Gastroesophageal sphincter (tissue), 3 donors: Measurements from ENCODE around the gene MKI67.

ENCODE experiments used
- CTCF ChIP-seq, 4 experiments: fragments of 200-600 bp in 2 of 4; fragments of 450-650 bp in 2 of 4; sonication (generic) in 1 of 4; IDR thresholded peaks; one replicate each; pipeline ENCODE4 v1.5.1; 2017 to 2019; ENCODE audit warnings: antibody characterized with exemption in 4 of 4, mild to moderate bottlenecking in 2 of 4, moderate library complexity in 2 of 4
- EP300 ChIP-seq: sonication (generic); formaldehyde crosslinking; IDR thresholded peaks from one replicate; pipeline ENCODE4 v1.6.1; 2017; ENCODE audit warnings: antibody characterized with exemption, mild to moderate bottlenecking
- POLR2A ChIP-seq, 2 donors: fragments of 450-650 bp; IDR thresholded peaks; one replicate each; pipeline ENCODE4 v1.6.1; 2017; ENCODE audit warnings: antibody characterized with exemption in 2 of 2, mild to moderate bottlenecking in 2 of 2, moderate library complexity in 1 of 2
- POLR2AphosphoS5 ChIP-seq: sonication (generic); formaldehyde crosslinking; IDR thresholded peaks from one replicate; pipeline ENCODE4 v1.6.1; 2017; ENCODE audit warnings: antibody characterized with exemption

GRCh38 chr10:128058750-128059134 is 67.5 kb downstream of the MKI67 start:
- TF ChIP-seq CTCF (IDR thresholded peaks at IDR 0.05): no peak
- no peak for TF ChIP-seq POLR2A (IDR thresholded peaks at IDR 0.05)
- no peak for TF ChIP-seq EP300
- no peak for TF ChIP-seq POLR2AphosphoS5
